GM11168 (cell line): ENCODE measurements around the gene SH3RF1.
"Not testable (repeated sequence)": the region's sequence is repeated elsewhere in the genome, so short reads cannot be mapped to it uniquely, and the experiment has no call there.

ENCODE experiments used
- in situ Hi-C: fragments of 300-500 bp; cut with MboI; formaldehyde crosslinking; loops from one replicate; pipeline ENCODE4 v1.12.0; 2022; ENCODE audit warnings: low sequenced_read_pairs; ENCODE audit not compliant: unreplicated experiment

Gene SH3RF1

DNA sequence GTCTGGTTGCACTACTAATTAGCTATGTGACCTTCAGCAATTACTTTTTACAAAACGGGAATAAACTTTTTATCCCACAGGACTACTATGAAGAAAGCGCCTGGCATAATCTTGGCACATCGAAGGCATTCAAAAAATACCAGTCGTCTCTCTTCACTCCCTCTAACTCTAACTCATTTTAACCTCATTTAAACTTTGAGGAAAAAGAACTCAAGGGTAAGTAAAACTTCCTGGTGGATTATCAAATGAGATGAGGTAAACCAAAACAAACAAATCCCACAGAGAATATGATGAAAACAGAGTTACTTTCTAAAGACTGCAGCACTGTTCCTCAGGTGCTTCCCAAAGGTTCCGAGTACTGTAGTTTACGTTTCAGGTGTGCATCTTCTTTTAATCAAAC is 66.9 kb downstream of the SH3RF1 start:
- in situ Hi-C loops = no loop called here

DNA sequence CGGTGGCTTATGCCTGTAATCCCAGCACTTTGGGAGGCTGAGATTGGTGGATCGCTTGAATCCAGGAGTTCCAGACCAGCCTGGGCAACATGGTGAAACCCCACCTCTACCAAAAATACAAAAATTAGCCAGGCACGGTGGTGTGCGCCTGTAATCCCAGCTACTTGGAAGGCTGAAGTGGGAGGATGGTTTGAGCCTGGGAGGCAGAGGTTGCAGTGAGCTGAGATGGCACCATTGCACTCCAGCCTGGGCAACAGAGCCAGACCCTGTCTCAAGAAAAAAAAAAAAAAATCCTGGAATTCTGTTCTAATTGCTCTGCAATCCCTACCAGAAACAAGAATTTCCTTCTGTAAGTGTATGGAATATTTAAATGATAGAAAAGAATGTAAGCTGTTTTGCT is 67.5 kb downstream of the SH3RF1 start:
- in situ Hi-C loops = not testable (repeated sequence)

DNA sequence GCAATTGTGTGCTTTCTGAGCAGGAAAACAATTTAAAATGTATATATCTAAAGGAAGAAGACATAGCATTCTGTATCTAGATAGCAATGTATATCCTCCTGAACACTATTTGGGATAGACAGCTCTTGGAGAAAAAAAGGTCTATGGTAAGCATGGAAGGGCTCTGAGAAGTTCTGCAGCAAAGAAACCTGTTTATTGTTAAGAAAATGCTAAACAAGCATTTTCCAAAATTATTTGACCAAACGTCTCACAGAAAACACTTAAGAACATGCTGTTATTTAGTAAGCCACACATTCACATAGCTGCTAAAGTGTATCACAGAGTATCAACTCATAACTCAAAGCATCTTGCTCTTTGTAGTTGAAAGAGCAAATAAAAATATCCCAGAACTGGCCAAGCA is 67.9 kb downstream of the SH3RF1 start:
- in situ Hi-C loops = no loop called here

DNA sequence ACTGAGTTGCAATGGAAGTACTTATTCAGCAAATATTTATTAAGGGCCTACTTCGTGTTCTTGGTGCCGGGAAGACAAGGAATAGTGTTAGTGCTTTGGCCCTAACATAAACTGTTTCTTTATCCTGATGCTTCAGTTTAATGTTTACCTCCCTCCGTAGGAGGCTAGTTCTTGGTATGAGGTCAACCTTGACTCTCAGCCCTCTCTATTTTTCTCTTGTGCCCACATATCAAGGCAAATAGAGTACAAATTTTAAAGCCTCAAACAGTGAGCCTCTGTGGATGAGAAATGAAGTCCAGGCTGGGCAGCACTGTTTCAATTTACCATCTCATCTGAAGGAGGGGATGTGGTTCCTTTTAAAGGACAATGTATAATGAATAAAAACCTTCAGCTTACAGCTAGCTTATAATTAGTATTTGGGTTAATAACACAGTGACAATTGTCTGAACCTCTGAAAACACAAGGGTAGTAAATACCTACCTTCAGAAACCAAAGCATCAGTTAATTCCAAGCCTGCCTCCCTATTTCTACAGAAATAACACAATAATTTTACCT is 68.5 kb downstream of the SH3RF1 start:
- in situ Hi-C loops = no loop called here

DNA sequence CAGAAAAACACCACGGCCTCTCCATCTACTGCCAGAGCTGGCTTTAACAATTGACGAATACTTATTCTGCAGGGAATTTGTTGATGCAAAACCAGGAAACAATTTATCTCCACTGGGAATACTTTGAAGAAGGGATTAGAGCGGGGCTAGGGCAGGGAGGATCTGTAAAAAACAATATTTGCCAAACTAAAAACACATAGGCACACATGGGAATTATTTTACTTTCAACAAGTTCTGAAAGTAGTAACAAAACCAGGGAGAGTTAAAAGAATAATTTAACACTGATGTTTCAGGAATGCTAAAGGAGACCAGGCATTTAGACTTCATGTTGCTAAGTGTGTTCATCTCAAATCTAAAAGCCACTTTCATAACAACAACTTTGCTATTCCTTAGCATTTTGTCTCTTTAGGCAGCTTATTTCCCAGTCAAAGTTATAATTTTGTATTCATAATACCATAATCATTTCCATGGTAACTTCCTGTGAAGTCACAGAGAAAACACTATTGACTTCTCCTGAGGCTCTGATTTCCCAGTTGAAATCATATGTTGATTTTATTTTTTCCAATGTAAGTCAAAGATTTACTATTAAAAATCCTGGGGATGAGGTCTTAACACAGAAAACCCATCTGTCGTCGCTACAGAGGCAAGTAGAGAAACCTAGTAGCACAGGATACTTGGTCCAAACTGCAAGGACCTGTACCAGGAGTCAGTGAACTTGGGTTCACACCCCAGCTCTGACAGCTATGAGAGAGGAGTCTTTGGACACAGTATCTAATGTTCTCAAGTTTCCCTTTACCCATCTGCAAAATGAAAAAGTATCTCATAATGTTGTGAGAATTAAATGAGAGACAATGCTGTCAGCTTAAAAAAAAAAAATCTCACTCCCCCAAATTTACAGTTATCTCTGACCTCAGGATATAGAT is 69.3 kb downstream of the SH3RF1 start:
- in situ Hi-C loops = no loop called here

- in situ Hi-C loops = no loop called here
Observed at GRCh38 chr4:169200361-169201030, 70.3 kb downstream of the SH3RF1 start.

- in situ Hi-C loops = no loop called here
Observed at GRCh38 chr4:169199184-169199583, 71.6 kb downstream of the SH3RF1 start.

GRCh38 chr4:169198167-169198566 is 72.6 kb downstream of the SH3RF1 start:
- in situ Hi-C loops = no loop called here

GRCh38 chr4:169197206-169197605 is 73.5 kb downstream of the SH3RF1 start:
- in situ Hi-C loops = not testable (repeated sequence)

GRCh38 chr4:169195032-169195431 is 75.7 kb downstream of the SH3RF1 start:
- in situ Hi-C loops = no loop called here

DNA sequence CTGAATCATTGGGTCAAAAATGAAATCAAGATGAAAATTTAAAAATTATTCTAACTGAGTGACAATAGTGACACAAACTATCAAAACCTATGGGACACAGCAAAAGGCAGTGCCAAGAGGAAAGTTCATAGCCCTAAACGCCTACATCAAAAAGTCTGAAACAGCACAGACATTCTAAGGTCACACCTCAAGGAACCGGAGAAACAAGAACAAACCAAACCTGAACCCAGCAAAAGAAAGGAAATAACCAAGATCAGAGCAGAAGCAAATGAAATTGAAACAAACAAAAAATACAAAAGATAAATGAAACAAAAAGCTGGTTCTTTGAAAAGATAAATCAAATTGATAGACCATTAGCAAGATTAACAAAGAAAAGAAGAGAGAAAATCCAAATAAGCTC is 80.8 kb downstream of the SH3RF1 start:
- in situ Hi-C loops = not testable (repeated sequence)

GRCh38 chr4:169189372-169189771 is 81.4 kb downstream of the SH3RF1 start:
- in situ Hi-C loops = no loop called here

DNA sequence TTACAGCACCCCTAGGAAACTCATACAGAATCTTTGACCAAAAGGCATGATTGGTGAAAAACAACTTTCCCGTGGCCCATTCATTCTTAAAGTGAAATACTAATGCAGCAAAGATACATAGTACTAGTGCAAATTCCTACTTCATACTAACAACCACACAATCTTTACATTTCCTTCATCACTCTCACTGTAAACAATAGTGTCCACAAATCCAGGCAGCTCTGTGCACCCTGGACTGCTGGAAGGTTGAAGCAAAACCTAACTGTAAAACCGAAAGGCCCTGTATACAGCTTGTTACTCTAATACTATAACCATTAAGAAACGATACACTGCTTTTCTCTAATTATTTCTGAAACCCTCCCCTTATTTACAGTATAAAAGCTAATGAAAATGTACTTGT is 82.6 kb downstream of the SH3RF1 start:
- in situ Hi-C loops = no loop called here

DNA sequence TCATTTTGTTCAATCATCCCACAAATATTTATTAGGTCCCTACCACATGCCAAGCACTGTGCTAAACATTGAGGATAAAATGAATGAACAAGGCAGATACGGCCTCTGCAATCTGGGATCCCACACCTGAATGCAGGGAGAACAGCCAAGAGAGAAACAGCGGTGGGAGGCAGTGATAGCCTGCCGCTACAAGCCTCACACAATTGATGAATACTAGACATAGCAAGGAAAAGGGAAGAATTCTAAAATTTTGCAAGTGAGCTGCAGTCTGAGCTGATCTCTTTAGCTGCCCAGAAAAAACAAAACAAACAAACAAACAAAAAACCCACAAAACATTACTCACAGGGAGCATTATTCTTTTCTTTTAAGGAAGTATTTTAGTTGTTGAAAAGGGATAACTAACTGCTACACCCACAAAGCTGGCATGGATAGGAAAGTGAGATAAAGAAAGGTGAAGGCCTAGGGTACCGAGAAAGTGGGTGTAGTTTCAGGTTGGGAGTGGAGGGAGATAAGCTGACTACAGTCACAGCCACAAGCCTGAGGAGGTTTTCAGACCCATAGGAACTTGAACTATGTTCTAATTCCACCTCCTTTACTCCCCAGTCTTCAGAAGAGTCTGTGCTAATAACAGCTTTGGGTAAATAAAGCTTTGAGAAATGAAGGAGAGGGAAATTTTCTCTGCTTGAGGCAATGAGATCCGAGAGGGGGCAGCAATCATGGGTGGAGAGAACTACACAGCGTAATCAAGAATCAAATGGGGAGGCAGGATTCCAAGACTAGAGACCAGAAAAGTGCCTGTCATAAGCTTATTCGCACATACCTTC is 85.4 kb downstream of the SH3RF1 start:
- in situ Hi-C loops = no loop called here

DNA sequence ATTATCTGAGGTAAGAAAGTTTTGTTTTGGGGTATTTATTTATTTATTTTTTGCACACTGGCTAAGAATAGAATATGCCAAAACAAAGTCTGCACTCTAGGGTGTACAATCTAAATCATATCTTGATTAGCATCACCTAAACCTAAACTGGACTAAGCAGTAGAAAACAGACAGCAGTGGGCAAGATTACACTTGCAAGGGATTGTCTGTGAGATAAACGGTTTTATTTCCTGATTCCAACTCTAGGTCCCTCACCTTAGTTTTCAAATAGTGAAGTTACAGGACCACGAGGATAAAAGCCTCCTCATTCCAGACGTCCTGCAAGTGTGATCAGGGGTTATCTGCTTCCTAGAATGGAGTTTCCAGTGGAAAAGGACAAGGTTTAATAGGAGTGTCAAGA is 86.1 kb downstream of the SH3RF1 start:
- in situ Hi-C loops = no loop called here

- in situ Hi-C loops = no loop called here
Observed at GRCh38 chr4:169184236-169184635, 86.5 kb downstream of the SH3RF1 start.

DNA sequence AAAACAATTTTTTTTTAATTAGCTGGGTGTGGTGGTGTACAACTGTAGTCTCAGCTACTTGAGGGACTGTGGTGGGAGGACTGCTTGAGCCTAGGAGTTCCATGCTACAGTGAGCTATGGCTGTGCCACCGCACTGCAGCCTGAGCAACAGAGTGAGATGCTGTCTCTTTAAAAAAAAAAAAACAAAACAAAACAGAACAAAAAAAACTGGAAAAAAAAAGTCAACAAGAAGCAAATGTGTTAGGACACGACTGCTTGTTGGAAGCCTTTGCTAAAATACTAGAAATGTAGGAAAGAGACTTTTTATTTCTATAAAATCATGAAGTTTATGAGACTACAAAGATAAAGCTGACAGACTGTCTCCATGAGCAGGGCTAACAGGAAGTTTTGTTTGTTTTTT is 87.2 kb downstream of the SH3RF1 start:
- in situ Hi-C loops = no loop called here

DNA sequence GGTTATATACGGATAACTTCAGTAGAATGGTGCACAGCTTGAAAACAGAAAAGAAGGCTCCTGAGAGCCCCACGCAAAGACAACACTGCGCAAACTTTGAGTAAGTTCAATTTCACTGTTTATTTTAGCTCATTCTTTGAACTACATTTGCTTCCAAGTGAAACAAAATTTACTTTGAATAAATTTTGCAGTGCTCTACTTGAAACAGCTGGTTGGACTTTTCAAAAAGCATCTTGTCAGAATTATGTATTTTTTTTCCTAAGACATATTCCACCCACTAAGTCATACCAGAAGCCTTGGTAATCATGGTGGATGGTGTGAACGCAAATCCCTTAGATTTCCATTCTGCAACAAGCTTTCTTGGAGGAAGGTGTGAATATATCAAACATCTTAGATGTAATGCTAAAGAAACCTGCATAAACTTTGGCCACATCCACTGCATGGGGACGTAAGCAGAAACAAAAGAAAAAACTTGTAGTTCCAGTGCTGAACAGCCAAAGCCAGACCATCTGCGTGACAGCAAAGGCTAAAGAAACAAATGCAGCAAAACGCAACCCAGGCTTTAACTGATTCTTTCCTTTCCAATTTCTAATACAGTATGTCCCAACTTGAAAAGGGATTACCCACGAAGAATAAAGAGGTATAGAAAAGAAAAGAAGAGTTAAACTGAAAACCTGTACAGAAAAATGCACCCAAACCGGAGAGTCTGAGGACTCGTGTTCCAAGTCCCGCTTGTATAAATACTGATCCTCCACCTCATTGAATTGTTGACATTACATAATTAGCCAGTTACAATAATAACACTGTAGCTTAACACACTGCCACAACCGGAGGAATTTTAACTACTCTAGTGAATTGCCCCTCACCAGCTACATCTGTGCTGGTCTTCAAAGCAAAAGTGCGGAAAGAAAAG is 90.9 kb downstream of the SH3RF1 start:
- in situ Hi-C loops = no loop called here

DNA sequence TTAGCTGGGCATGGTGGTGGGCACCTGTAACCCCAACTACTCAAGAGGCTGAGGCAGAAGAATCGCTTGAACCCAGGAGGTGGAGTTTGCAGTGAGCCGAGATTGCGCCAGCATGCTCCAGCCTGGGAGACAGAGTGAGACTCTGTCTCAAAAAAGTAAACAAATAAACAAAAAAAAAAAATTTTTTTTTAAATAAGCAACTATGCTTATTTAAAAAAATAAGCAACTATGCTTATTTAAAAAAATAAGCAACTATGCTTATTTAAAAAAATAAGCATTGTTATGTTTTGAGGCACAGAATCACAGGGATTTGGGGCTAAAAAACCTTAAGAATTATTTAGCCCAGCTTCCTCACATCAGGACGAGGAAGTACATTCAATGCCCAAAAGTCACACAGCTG is 92.7 kb downstream of the SH3RF1 start:
- in situ Hi-C loops = not testable (repeated sequence)
